Right lobe of liver (tissue), 4 donors: ENCODE measurements around the gene CPN1.

ENCODE experiments used
- CTCF ChIP-seq, 4 donors: fragments of 200-600 bp in 3 of 4; fragments of 450-650 bp in 1 of 4; IDR thresholded peaks; one replicate each; pipeline versions ENCODE4 v1.5.1 to v1.8.0; 2016 to 2022; ENCODE audit warnings: antibody characterized with exemption in 4 of 4, mild to moderate bottlenecking in 2 of 4
- POLR2A ChIP-seq: fragments of 450-650 bp; IDR thresholded peaks from one replicate; pipeline ENCODE4 v1.6.1; 2017; ENCODE audit warnings: antibody characterized with exemption, mild to moderate bottlenecking
- donor health status: DM: no; HTN: no; CAD: no.
- donor health status: DM: no; HTN: no; CAD: no.
- donor health status: DM: no; HTN: yes; CAD: no.

GRCh38 chr10:100053686-100054460 is 27.8 kb downstream of the CPN1 start:
- TF ChIP-seq CTCF (IDR thresholded peaks at IDR 0.05) (no peak), POLR2A (no peak)
